HCT116 (cell line): Measurements from ENCODE around the gene DCP1B.

Source experiments
- EZH2phosphoT487 ChIP-seq: fragments of 200-600 bp; IDR thresholded peaks from 2 replicates; pipeline ENCODE4 v1.6.1; 2018; ENCODE audit warnings: antibody characterized with exemption, borderline replicate concordance
- POLR2AphosphoS5 ChIP-seq: IDR thresholded peaks from 2 replicates; pipeline ENCODE4 v1.6.1; 2011; ENCODE audit warnings: mild to moderate bottlenecking, low read depth, low read length, moderate library complexity
- TF ChIP-seq, protein P1 (sequence below), 3 experiments: fragments of 200-600 bp in 1 of 3; sonication (generic) in 1 of 3; IDR thresholded peaks in 2 of 3; conservative IDR thresholded peaks in 1 of 3; 2 replicates each; pipeline ENCODE4 v1.5.1; 2012 to 2017; ENCODE audit warnings: low read depth in 2 of 3, low read length in 2 of 3, antibody characterized with exemption in 1 of 3, borderline replicate concordance in 1 of 3, control low read depth in 1 of 3, mild to moderate bottlenecking in 1 of 3, mixed read lengths in 1 of 3, mixed run types in 1 of 3, moderate library complexity in 1 of 3; ENCODE audit not compliant: insufficient read depth in 1 of 3

DNA sequence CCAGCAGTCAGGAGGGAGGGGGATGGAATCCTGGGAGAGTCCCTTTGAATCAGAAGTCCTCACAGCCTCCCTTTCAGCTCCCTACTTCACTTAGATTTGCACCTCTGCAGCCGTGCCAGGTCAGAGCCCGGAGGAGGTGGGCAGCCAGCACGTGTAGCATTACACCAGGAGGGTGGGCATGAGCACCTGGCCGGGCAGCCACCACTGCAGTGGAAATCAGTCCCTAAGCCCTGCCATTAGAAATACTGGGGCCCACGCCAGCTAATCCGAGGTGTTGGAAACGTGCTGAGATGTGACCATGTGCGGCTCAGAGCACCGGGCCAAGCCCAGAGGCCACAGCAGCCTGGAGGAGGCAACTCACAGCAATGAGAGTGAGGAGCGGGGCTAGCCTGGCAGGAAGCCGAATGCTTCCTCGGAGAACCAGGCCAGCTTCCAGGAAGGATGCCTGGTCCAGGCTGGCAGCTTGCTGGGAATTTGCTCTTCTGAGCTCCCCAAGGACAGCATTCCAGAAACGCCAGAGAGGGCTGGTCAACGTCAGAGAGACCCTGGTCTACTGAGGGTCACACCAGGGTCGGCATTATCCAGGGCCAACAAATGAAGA is 76.4 kb downstream of the DCP1B start:
- no peak for TF ChIP-seq POLR2AphosphoS5
- TF ChIP-seq, protein P1, sequence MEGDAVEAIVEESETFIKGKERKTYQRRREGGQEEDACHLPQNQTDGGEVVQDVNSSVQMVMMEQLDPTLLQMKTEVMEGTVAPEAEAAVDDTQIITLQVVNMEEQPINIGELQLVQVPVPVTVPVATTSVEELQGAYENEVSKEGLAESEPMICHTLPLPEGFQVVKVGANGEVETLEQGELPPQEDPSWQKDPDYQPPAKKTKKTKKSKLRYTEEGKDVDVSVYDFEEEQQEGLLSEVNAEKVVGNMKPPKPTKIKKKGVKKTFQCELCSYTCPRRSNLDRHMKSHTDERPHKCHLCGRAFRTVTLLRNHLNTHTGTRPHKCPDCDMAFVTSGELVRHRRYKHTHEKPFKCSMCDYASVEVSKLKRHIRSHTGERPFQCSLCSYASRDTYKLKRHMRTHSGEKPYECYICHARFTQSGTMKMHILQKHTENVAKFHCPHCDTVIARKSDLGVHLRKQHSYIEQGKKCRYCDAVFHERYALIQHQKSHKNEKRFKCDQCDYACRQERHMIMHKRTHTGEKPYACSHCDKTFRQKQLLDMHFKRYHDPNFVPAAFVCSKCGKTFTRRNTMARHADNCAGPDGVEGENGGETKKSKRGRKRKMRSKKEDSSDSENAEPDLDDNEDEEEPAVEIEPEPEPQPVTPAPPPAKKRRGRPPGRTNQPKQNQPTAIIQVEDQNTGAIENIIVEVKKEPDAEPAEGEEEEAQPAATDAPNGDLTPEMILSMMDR (IDR thresholded peaks at IDR 0.05 in 2 of 3, conservative IDR thresholded peaks at IDR 0.05 in 1 of 3; ENCODE audit: borderline replicate concordance in 1 of 3, insufficient read depth in 1 of 3, low read depth in 2 of 3, low read length in 2 of 3): no peak
- no peak for TF ChIP-seq EZH2phosphoT487
